GM18499 (cell line): Measurements from ENCODE around the gene MRPL17.

ENCODE experiments used
- ATAC-seq: cut with Tn5 transposase; IDR thresholded peaks from one replicate; pipeline ENCODE4 v1.9.1; 2021; ENCODE audit warnings: moderate number of reproducible peaks; ENCODE audit not compliant: insufficient read depth, unreplicated experiment

The MRPL17 gene

DNA sequence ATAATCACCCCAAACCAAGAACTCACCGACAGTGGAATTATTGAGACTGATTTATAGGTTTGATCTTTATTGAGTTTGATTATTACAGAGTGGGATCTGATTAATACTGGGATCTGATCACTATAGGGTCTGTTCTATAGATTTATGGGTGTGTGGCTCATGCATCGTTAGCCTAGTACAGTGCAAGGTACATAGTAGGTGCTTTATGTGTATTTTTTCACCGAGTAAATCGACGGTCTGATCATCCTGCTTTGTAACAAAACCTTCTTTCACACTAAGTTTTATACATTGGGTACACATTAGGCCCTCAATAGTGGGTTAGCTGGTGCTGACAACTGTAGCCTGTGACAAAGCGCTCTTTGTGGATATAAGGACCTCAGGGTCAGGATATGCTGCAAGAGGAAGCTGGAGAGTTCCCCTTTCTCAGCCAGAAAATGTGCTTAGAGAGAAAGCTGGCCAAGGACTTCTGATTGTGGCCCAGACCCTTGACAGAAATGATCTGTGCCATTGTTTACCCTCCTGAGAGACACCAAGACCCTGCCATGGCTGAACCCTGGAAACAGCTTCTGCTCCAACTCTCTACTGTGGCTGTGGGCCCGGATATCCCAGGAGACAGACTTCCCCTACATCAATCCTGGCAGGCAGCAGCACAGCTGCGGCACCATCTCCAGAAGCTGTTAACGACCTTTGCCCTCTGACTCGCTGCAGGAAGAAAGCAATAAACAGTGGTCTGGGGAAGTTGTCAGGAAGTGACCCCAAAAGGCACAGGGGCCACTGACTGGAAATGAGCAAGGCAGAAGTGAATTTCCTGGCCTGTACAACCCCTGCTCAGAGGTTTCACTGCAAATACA, 47.8 kb downstream of the MRPL17 start:
- no peak for ATAC-seq

DNA sequence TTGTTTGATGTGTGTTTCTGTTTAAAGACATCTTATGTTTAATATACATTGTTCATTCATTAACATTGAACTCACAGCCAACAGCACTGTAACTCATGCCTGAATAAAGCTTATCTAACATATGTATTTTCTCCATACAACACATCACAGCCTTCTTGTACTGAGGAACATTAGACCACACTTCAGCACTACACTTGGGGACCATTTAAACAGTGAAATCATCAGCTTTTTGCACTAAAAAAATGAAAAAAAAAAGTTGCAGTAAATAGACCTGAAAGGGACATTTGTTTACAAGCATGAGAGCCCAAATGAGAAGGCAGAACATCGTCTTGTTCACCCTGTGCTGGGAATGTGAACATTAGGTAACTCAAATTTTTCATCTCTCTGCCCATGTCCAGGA, 48.6 kb downstream of the MRPL17 start:
- ATAC-seq, result no peak

DNA sequence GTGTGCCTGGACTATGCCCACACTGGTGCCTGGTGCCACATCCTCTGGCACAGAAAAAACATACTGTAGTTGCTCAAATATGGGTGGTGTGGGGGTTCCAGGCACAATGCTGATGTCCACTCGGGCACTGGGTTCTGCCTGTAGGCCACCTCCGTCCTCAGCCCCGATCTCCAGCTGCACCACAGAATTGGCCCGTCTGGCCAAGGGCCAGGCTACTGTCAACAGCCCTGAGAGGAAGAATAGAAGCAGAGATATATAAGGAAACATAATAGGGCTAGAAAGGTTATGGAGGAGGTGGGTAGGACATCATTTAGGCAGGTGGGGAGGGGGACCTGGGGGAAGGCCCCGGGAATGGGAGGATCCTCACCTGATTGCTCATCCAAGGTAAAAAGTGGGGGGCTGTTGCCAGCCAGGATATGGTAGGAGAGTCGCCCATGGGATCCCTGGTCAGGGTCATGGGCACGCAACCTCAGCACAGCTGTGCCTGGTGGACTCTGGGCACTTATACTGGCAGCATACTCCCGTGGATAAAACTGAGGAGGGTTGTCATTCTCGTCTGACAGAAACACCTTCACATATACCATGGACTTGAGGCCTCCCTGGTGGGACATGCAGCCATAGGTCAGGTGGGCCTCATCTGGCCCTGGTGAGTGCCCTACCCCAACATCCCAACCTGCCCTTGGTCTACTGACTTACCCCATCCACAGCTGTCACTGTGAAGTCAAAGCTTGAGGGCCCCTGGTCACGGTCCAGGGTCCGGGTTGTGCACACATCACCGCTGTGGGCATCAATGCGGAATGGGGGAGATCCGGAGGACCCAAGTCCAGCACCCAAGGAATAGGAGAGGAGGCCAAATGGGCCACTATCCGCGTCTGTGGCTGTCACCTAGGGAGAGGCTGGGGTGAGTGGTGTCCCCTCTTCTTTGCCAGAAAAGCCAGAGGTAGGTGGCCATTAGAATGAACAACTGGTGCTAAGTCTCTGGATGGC, 49.4 kb downstream of the MRPL17 start:
- no peak for ATAC-seq

DNA sequence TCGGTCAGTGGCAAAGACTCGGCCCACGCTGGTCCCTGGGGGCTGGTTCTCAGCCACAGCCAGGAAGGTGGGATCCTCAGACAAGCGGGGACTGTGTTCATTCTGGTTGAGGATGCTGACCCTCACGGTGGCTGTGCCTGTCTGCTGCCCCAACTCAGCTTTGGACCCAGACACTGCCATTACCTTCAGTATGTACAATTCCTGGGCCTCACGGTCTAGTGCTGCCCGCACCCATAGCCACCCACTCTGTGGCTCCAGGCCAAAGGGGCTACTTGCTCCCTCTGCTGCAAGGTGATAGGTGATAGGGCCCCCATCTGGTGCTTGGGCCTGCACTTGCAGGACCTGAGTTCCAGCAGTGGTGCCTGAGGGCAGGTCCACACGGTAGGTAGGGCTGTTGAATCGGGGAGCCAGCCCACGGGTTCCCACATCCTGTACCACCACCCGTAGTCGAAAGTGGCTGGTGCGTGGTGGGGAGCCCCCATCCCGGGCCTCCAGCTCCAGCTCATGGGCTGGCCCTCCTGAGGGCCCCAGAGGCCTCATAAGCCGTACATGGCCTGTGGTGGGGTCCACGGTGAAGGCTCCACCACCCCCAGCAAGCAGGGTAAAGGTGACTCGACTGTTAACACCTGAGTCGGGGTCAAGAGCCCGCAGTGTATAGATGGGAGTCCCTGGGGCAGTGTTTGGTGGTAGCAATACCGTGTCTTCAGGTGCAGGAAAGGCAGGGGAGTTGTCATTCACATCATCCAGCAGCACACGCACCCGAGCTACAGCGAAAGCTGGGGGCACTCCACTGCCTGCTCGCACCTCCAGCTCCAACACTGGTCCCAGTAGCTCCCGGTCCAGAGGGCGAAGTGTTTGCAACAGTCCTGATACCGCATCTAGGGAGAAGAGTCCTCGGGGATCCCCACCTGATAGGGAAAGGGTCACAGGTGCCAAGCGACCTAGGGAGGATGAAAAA, 50.7 kb downstream of the MRPL17 start:
- no peak for ATAC-seq

DNA sequence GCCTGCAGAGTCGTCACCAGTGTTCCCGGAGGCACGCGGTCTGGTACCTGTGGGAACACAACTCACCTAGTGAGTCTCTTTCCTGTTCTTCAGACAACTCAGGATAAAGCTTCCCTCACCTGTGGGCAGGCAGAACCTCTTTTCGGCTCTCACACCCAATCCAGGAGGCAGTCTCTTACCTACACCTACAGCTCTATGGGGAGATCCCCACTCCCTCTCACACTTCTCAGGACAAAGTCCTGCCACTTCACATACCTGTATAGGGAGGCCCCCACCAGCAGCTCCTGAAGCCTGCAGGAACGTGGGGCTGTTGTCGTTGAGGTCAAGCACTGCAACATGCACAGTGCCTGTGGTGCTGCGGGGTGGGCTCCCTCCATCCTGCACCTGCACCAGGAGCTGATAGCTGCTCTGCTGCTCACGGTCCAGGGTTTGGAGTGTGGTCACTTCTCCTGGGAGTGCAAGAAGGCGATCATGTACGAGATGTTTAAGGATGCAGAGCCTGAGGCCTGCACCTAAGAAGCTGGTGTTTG, 51.7 kb downstream of the MRPL17 start:
- ATAC-seq, result no peak

DNA sequence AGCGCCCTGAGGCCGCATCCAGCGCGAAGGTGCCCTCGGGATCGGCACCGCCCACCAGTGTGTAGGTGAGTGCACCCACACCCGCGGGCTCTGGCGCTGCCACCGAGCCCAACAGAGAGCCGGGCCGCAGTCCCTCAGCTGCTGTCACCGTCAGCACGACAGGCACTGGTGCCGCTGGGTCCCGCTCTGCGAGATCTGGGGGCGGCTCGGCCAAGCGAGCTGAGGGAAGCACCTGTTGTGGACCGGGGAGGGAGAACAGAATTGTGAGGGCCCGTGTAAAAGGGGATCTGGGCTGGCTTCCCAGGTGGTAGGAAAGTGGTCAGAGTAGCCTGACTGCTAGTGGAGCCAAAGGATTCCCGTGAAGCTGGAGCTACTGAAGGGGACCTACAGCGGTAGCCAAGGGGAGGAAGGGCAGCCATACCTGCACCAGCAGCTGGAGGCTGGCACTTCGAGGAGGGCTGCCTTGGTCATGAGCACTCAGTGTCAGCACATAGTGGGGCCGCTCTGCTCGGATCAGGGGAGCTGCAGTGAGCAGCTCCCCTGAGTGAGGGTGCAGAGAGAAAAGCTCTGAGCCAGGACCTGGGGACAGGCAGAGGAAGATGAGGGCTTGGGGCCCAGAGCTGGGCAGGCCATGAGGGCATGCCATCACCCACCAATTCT, 52.4 kb downstream of the MRPL17 start:
- ATAC-seq, result no peak
